K562 (cell line): ENCODE measurements around the gene TMEM267. TPM values are rescaled to one million over a fixed set of nuclear protein-coding genes. Genes with fewer than 3 reads are reported as not detected.
A peak's percentile ranks its signal among the peaks of the same experiment; 100 is the strongest.

Experiments
- CREM ChIP-seq: IDR thresholded peaks from 2 replicates; pipeline ENCODE4 v1.6.1; 2014; ENCODE audit warnings: antibody characterized with exemption, low read depth
- ETV1 ChIP-seq: fragments of 450-650 bp; conservative IDR thresholded peaks from 2 replicates; pipeline ENCODE4 v1.6.1; 2016; ENCODE audit warnings: missing genetic modification characterization, control low read depth, low read depth, missing compliant biosample characterization
- HES1 ChIP-seq: fragments of 450-650 bp; IDR thresholded peaks from 2 replicates; pipeline ENCODE4 v1.6.1; 2016; ENCODE audit warnings: low read depth, mild to moderate bottlenecking, moderate library complexity
- IRF1 ChIP-seq: sonication (generic); formaldehyde crosslinking; IDR thresholded peaks from 2 replicates; pipeline ENCODE4 v1.8.0; 2022; ENCODE audit warnings: missing genetic modification reagents, mild to moderate bottlenecking, borderline replicate concordance
- KAT7 ChIP-seq: sonication (generic); formaldehyde crosslinking; IDR thresholded peaks from 2 replicates; pipeline ENCODE4 v1.8.0; 2022; ENCODE audit warnings: missing genetic modification reagents, mild to moderate bottlenecking, borderline replicate concordance
- KLF1 ChIP-seq: fragments of 450-650 bp; IDR thresholded peaks from 2 replicates; pipeline ENCODE4 v1.6.1; 2016; ENCODE audit warnings: missing genetic modification characterization, missing compliant biosample characterization
- NONO ChIP-seq, 2 experiments: fragments of 200-400 bp in 1 of 2; fragments of 450-650 bp in 1 of 2; formaldehyde crosslinking in 1 of 2; IDR thresholded peaks; 2 replicates each; pipeline ENCODE4 v1.6.1; 2017; ENCODE audit warnings: low read depth in 2 of 2, mild to moderate bottlenecking in 2 of 2, moderate library complexity in 2 of 2, low read length in 1 of 2
- POLR3G ChIP-seq: IDR thresholded peaks from 2 replicates; pipeline ENCODE4 v1.6.1; 2011; ENCODE audit not compliant: insufficient read length, insufficient replicate concordance; ENCODE audit errors: extremely low read depth
- PTTG1 ChIP-seq: fragments of 450-650 bp; IDR thresholded peaks from 2 replicates; pipeline ENCODE4 v1.6.1; 2016; ENCODE audit warnings: low read depth, mild to moderate bottlenecking, missing genetic modification characterization, missing compliant biosample characterization
- RAD21 ChIP-seq, 2 experiments: fragments of 250-450 bp in 1 of 2; fragments of 450-650 bp in 1 of 2; sonication (Bioruptor Pico) in 1 of 2; formaldehyde crosslinking in 1 of 2; IDR thresholded peaks in 1 of 2; conservative IDR thresholded peaks in 1 of 2; 2 replicates each; pipeline versions ENCODE4 v1.4.0 to v1.8.0; 2020 to 2022; ENCODE audit warnings: mild to moderate bottlenecking in 2 of 2, moderate library complexity in 1 of 2
- SETDB1 ChIP-seq: IDR thresholded peaks from one replicate; pipeline ENCODE4 v1.6.1; 2012; ENCODE audit warnings: low read length, control low read depth, inconsistent platforms
- SREBF2 ChIP-seq: sonication (generic); formaldehyde crosslinking; IDR thresholded peaks from 2 replicates; pipeline ENCODE4 v1.4.0; 2020; ENCODE audit warnings: mild to moderate bottlenecking, missing genetic modification reagents
- STAT5A ChIP-seq: IDR thresholded peaks from 2 replicates; pipeline ENCODE4 v1.6.1; 2012; ENCODE audit warnings: low read length, inconsistent platforms, borderline replicate concordance
- TAF7 ChIP-seq: fragments of 450-650 bp; IDR thresholded peaks from 2 replicates; pipeline ENCODE4 v1.6.1; 2016; ENCODE audit warnings: missing genetic modification characterization, missing compliant biosample characterization
- TEAD4 ChIP-seq, 2 experiments: sonication (generic) in 1 of 2; formaldehyde crosslinking in 1 of 2; IDR thresholded peaks; 2 replicates each; pipeline versions ENCODE4 v1.6.1 to v1.8.0; 2012 to 2022; ENCODE audit warnings: borderline replicate concordance in 1 of 2, inconsistent platforms in 1 of 2, low read length in 1 of 2, mild to moderate bottlenecking in 1 of 2, missing genetic modification reagents in 1 of 2
- ZNF146 ChIP-seq: IDR thresholded peaks from one replicate; pipeline ENCODE4 v1.6.1; 2018; ENCODE audit warnings: missing compliant biosample characterization; ENCODE audit not compliant: unreplicated experiment
- ZNF583 ChIP-seq: fragments of 250-450 bp; sonication (Bioruptor Pico); IDR thresholded peaks from 2 replicates; pipeline ENCODE4 v1.4.0; 2020
- polyA plus RNA-seq, 8 experiments: library from polyadenylated mRNA; depleted of rRNA in 4 of 8; stranded (reverse) in 5 of 8; unstranded in 3 of 8; fragments of >200 nt; fragmentation: Nextera tagmentation in 2 of 8; fragmentation: Illumina TruSeq in 1 of 8; extraction: Ambion mirVana in 2 of 8; extraction: Trizol in 1 of 8; gene quantifications; 2 replicates each; pipeline versions ENCODE4 v1.2.1 to v1.2.3, GENCODE V29; 2011 to 2014; ENCODE audit warnings: inconsistent platforms in 1 of 8, missing spikeins in 1 of 8
- total RNA-seq, 7 experiments: library from RNA; depleted of rRNA in 6 of 7; stranded (reverse); fragments of >200 nt in 6 of 7; fragmentation: Illumina TruSeq in 2 of 7; extraction: Trizol in 2 of 7; gene quantifications; 2 replicates each; pipeline versions ENCODE4 v1.2.1 to v1.2.3, GENCODE V29; 2011 to 2021; ENCODE audit warnings: low replicate concordance in 1 of 7
- TF ChIP-seq, protein P1 (sequence below): fragments of 450-650 bp; formaldehyde crosslinking; IDR thresholded peaks from 2 replicates; pipeline ENCODE4 v1.4.0; 2020; ENCODE audit warnings: mild to moderate bottlenecking, moderate library complexity
- TF ChIP-seq, protein P2 (sequence below): sonication (generic); formaldehyde crosslinking; IDR thresholded peaks from 2 replicates; pipeline ENCODE4 v1.8.0; 2022; ENCODE audit warnings: mild to moderate bottlenecking, missing genetic modification reagents

Gene TMEM267
- total and polyA plus RNA-seq, 9 of the 15 experiments (the other 6 are each of a cell fraction or from before 2014, with no cell fraction given) = 8.1 to 61.1 (median 17.8) TPM

DNA sequence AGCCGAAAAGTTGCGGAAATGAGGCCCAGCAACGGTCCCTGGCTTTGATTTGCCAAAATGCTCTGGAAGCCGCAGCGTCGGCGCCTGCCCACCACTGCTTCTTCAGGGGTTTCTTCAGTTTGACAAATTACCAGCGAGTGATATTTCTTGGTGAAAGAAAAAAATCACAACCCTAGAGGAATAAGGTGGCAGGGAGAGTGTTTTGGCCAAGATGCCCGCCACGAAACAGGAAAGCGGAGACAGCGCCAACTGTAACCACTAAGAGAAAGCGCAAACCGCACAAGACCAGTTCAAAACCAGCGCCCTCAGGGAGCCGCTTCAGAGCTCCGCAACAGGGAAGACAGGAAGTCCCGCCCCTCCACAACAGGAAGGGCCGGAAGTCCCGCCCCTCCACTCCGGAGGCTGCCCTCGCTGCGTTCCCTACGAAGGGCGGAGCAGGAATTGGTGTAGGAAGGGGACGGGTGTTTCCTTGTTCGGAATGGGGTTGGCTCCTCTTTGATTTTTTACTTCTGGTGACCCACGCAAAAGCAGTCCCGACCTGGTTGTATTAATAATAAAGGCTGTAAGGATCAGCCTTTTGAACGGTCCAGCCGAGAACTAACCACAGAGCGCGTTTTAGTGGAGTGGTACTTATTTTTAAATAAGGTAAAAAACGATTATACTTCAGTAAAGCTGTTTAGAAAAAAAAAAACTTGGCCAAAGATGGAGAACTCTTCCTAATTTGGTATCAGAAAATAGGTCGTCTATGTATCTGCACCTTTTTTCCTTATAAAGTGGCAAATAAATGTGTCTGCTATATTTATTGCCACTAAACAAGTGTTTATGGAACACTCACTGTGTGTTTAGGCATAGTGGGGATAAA is 31.4 kb upstream of the TMEM267 start, which contains the start of gene C5orf34 (continued):
- TF ChIP-seq TEAD4 (IDR thresholded peaks at IDR 0.05; ENCODE audit: low read length) (peak; percentile 11; the same call in 1 of the 2 replicates), TEAD4 (CRISPR knock-in tag; IDR thresholded peaks at IDR 0.05; ENCODE audit: borderline replicate concordance) (no peak), SREBF2 (no peak), NONO (IDR thresholded peaks at IDR 0.05; ENCODE audit: low read depth in 2 of 2, low read length in 1 of 2) (peak; percentile 30 to 72; a peak in 1 of 4 replicates), PTTG1 (tag) (no peak), ZNF146 (CRISPR knock-in tag) (no peak), TAF7 (tag) (peak; percentile 33; the same call in 1 of the 2 replicates), IRF1 (CRISPR knock-in tag) (no peak), POLR3G (no peak), KAT7 (no peak), RAD21 (CRISPR knock-in tag; conservative IDR thresholded peaks at IDR 0.05 in 1 of 2, IDR thresholded peaks at IDR 0.05 in 1 of 2) (0 out of 4 replicates have a peak, but pooled peaks of 1 of the 2 experiments have one; percentile 9), KLF1 (0 out of 2 replicates have a peak, but pooled peaks have one; percentile 29), STAT5A (no peak), CREM (peak; percentile 74), HES1 (no peak), SETDB1 (no peak), ETV1 (tag) (peak; percentile 61), ZNF583 (CRISPR knock-in tag) (no peak)
- TF ChIP-seq, protein P1, sequence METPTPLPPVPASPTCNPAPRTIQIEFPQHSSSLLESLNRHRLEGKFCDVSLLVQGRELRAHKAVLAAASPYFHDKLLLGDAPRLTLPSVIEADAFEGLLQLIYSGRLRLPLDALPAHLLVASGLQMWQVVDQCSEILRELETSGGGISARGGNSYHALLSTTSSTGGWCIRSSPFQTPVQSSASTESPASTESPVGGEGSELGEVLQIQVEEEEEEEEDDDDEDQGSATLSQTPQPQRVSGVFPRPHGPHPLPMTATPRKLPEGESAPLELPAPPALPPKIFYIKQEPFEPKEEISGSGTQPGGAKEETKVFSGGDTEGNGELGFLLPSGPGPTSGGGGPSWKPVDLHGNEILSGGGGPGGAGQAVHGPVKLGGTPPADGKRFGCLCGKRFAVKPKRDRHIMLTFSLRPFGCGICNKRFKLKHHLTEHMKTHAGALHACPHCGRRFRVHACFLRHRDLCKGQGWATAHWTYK (CRISPR knock-in tag) = 0 out of 2 replicates have a peak, but pooled peaks have one; percentile 8
- TF ChIP-seq, protein P2, sequence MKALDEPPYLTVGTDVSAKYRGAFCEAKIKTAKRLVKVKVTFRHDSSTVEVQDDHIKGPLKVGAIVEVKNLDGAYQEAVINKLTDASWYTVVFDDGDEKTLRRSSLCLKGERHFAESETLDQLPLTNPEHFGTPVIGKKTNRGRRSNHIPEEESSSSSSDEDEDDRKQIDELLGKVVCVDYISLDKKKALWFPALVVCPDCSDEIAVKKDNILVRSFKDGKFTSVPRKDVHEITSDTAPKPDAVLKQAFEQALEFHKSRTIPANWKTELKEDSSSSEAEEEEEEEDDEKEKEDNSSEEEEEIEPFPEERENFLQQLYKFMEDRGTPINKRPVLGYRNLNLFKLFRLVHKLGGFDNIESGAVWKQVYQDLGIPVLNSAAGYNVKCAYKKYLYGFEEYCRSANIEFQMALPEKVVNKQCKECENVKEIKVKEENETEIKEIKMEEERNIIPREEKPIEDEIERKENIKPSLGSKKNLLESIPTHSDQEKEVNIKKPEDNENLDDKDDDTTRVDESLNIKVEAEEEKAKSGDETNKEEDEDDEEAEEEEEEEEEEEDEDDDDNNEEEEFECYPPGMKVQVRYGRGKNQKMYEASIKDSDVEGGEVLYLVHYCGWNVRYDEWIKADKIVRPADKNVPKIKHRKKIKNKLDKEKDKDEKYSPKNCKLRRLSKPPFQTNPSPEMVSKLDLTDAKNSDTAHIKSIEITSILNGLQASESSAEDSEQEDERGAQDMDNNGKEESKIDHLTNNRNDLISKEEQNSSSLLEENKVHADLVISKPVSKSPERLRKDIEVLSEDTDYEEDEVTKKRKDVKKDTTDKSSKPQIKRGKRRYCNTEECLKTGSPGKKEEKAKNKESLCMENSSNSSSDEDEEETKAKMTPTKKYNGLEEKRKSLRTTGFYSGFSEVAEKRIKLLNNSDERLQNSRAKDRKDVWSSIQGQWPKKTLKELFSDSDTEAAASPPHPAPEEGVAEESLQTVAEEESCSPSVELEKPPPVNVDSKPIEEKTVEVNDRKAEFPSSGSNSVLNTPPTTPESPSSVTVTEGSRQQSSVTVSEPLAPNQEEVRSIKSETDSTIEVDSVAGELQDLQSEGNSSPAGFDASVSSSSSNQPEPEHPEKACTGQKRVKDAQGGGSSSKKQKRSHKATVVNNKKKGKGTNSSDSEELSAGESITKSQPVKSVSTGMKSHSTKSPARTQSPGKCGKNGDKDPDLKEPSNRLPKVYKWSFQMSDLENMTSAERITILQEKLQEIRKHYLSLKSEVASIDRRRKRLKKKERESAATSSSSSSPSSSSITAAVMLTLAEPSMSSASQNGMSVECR (CRISPR knock-in tag) = no peak
